ENCODE measurements around the gene EOGT. TPM values are rescaled to one million over a fixed set of nuclear protein-coding genes. Genes with fewer than 3 reads are reported as not detected.
A peak's percentile ranks its signal among the peaks of the same experiment; 100 is the strongest.

EOGT gene
- total RNA-seq, 4 donors from 2014 or later: 13.3 to 25.2 (median 20.1) TPM

DNA sequence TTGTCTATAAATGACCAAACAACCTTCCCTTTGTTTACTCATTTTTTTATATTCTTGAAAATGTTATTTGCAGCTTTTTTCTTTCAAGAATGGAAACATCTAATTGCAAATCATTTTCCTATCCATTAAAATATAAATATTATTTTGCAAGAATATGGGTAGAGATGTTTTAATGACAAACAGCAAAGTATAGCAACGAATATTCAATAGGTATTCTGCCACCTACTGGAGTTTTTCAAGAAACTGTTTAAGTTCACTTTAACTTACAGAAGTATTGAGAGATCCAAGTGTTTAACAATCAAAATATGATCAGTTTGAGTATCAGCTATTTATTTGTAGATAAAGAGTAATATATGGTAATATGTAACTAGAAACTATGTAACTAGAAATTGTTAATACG is 6.9 kb upstream of the EOGT start:
- no peaks in the 10 kb centered on the region for H3K9me3 ChIP-seq
- peaks cover 0 to 8% of the 10 kb centered on the region in 2 donors for H3K36me3 ChIP-seq
- in situ Hi-C loops (cut with MboI; ENCODE audit: low sequenced_read_pairs in 4 of 4): loop anchor here in 2 of 4 donors (25.0 kb wide), 1 partner anchor 292 kb away; no protein-coding TSS in a partner anchor
- intact Hi-C loops (cut with DNase I; ENCODE audit: low total_unique reads): no loop called here
- H3K4me1 ChIP-seq: peaks cover 0 to 4% of the 10 kb centered on the region in 2 donors
- ATAC-seq (no peak), DNase-seq (no peak)
- no peaks in the 10 kb centered on the region for H3K27me3 ChIP-seq
- TF ChIP-seq, protein P1, sequence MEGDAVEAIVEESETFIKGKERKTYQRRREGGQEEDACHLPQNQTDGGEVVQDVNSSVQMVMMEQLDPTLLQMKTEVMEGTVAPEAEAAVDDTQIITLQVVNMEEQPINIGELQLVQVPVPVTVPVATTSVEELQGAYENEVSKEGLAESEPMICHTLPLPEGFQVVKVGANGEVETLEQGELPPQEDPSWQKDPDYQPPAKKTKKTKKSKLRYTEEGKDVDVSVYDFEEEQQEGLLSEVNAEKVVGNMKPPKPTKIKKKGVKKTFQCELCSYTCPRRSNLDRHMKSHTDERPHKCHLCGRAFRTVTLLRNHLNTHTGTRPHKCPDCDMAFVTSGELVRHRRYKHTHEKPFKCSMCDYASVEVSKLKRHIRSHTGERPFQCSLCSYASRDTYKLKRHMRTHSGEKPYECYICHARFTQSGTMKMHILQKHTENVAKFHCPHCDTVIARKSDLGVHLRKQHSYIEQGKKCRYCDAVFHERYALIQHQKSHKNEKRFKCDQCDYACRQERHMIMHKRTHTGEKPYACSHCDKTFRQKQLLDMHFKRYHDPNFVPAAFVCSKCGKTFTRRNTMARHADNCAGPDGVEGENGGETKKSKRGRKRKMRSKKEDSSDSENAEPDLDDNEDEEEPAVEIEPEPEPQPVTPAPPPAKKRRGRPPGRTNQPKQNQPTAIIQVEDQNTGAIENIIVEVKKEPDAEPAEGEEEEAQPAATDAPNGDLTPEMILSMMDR (IDR thresholded peaks at IDR 0.05 in 4 of 5, conservative IDR thresholded peaks at IDR 0.05 in 1 of 5): peak in 1 of 5 experiments; percentile 27
- TF ChIP-seq POLR2A (IDR thresholded peaks at IDR 0.05): no peak
- H3K4me3 ChIP-seq: no peak overlapping the region
- no peak overlapping the region for H3K27ac ChIP-seq

DNA sequence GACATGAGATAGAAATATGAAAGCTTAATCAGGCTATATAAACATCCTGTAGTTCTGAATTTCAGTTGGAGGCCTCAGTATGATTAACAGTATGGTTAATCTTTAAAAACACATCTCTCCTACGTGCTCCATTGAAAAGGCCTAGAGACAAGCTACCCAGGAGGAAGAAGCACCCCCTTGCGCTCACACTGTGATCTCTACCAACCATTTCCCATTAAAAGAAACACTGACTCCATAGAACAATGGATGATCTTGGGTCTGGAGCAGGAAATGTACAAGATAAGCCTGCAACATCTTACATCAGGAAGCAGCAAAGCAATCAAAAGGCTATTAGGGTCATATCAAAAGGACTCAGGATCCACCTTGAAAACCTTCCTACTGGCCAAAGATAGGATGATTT is 3.4 kb upstream of the EOGT start:
- no peaks in the 10 kb centered on the region for H3K27me3 ChIP-seq
- ATAC-seq (no peak), DNase-seq (no peak)
- no peak overlapping the region for H3K4me3 ChIP-seq
- H3K27ac ChIP-seq: no peak overlapping the region
- intact Hi-C loops (cut with DNase I; ENCODE audit: low total_unique reads): no loop called here
- in situ Hi-C loops (cut with MboI; ENCODE audit: low sequenced_read_pairs in 4 of 4): loop anchor here in 3 of 4 donors (10.0 to 25.0 kb wide), 2 partner anchors 288 to 295 kb away; no protein-coding TSS in a partner anchor
- no peak for TF ChIP-seq POLR2A (IDR thresholded peaks at IDR 0.05)
- TF ChIP-seq, protein P1 (IDR thresholded peaks at IDR 0.05 in 4 of 5, conservative IDR thresholded peaks at IDR 0.05 in 1 of 5): no peak
- H3K9me3 ChIP-seq: no peaks in the 10 kb centered on the region
- peaks cover 19 to 23% of the 10 kb centered on the region in 2 donors for H3K4me1 ChIP-seq
- H3K36me3 ChIP-seq: no peaks in the 10 kb centered on the region

DNA sequence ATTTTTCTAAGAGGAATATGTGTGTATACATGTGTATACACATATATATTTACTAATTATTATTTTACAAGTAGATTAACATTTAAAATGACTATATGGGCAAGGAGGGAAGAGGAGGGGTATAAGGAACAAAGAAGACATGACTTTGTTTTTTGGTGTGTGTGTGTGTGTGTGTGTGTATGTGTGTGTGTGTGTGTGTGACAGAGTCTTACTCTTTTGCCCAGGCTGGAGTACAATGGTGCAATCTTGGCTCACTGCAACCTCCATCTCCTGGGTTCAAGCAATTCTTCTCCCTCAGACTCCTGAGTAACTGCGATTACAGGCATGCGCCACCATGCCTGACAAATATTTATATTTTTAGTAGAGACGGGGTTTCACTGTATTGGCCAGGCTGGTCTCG is 2.6 kb upstream of the EOGT start:
- H3K27ac ChIP-seq: no peak overlapping the region
- TF ChIP-seq, protein P1 (IDR thresholded peaks at IDR 0.05 in 4 of 5, conservative IDR thresholded peaks at IDR 0.05 in 1 of 5): no peak
- TF ChIP-seq POLR2A (IDR thresholded peaks at IDR 0.05): no peak
- no peak for ATAC-seq
- no peaks in the 10 kb centered on the region for H3K9me3 ChIP-seq
- H3K36me3 ChIP-seq: no peaks in the 10 kb centered on the region
- H3K4me3 ChIP-seq: no peak overlapping the region
- no peaks in the 10 kb centered on the region for H3K27me3 ChIP-seq
- no peak for DNase-seq
- in situ Hi-C loops (cut with MboI; ENCODE audit: low sequenced_read_pairs in 4 of 4) (loop anchor here in 3 of 4 donors (10.0 to 25.0 kb wide), 2 partner anchors 289 to 296 kb away; no protein-coding TSS in a partner anchor), intact Hi-C loops (cut with DNase I; ENCODE audit: low total_unique reads) (no loop called here)
- peaks cover 21 to 24% of the 10 kb centered on the region in 2 donors for H3K4me1 ChIP-seq

DNA sequence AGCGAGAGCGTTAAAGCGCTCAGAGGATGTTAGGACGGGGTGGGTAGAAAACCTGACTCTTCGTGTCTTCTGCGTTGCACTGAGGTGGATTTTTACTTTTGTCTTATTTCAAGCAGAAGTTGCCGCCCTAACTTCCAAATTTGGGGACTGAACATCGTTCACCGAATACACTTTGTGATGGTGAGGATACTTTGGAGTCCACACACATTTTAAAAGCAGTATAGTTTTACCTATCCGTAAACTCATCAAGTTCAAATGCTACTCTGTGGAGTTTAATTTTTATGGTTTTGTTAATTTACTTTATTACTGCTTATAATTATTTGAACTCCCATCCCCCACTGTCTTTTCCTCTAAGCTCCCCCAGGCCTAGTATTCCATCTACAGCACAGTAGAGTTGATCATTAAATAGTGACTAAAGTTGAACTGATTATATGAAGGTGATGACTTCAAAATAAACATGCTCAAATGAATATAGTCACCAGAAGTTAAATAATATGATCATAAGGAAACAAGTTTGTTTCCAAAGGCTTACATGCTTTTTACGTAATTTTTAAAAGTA is 617 bp upstream of the EOGT start:
- intact Hi-C loops (cut with DNase I; ENCODE audit: low total_unique reads): loop anchor here (5.0 kb wide), 1 partner anchor 128 kb away; no protein-coding TSS in a partner anchor
- TF ChIP-seq POLR2A (IDR thresholded peaks at IDR 0.05): no peak
- TF ChIP-seq, protein P1 (IDR thresholded peaks at IDR 0.05 in 4 of 5, conservative IDR thresholded peaks at IDR 0.05 in 1 of 5): no peak
- DNase-seq: no peak

More for the DNA sequence above, 617 bp upstream of the EOGT start:
- peaks cover 0 to 5% of the 10 kb centered on the region in 2 donors for H3K36me3 ChIP-seq
- peaks cover 36 to 39% of the 10 kb centered on the region in 2 donors for H3K4me1 ChIP-seq
- no peak for ATAC-seq
- in situ Hi-C loops (cut with MboI; ENCODE audit: low sequenced_read_pairs in 4 of 4): loop anchor here in 3 of 4 donors (10.0 to 25.0 kb wide), 2 partner anchors 291 to 298 kb away; no protein-coding TSS in a partner anchor
- peak overlapping the region; percentile 73 to 88 (median 80) for H3K4me3 ChIP-seq
- no peaks in the 10 kb centered on the region for H3K9me3 ChIP-seq
- peak overlapping the region; percentile 90 to 100 (median 98) for H3K27ac ChIP-seq
- H3K27me3 ChIP-seq: no peaks in the 10 kb centered on the region
